HEK293 (cell line): Measurements from ENCODE around the gene COX18.

ENCODE experiments used
- CTCF ChIA-PET: fragments of 350-600 bp; formaldehyde crosslinking; extraction: SDS; loops from one replicate; lab custom pipeline; 2021; ENCODE audit warnings: antibody characterized with exemption; lab: Yijun Ruan, JAX
- POLR2A ChIA-PET: fragments of 300-600 bp; formaldehyde crosslinking; extraction: SDS; loops from one replicate; lab custom pipeline; 2020; ENCODE audit warnings: antibody characterized with exemption, inconsistent platforms; lab: Yijun Ruan, JAX
- H3K27ac ChIP-seq: fragments of 200-500 bp; sonication (Bioruptor generic); 2 replicates; pipeline ENCODE4 v1.5.1; 2014; ENCODE audit warnings: low read depth, low read length, control low read depth, inconsistent platforms; ENCODE audit errors: extremely low read depth
- H3K36me3 ChIP-seq, 2 experiments: fragments of 200-500 bp in 1 of 2; sonication (Bioruptor generic) in 1 of 2; 1 replicate in 1 of 2; 2 replicates in 1 of 2; pipeline ENCODE4 v1.5.1; 2014 to 2017; ENCODE audit warnings: inconsistent platforms in 2 of 2, low read length in 2 of 2; ENCODE audit not compliant: control insufficient read depth in 2 of 2, insufficient read depth in 1 of 2
- H3K4me1 ChIP-seq: fragments of 200-500 bp; sonication (Bioruptor generic); 2 replicates; pipeline ENCODE4 v1.5.1; 2014; ENCODE audit warnings: mild to moderate bottlenecking, low read length, inconsistent platforms; ENCODE audit not compliant: control insufficient read depth, insufficient read depth
- H3K4me3 ChIP-seq: 2 replicates; pipeline ENCODE4 v1.5.1; 2011; ENCODE audit warnings: low read depth, mild to moderate bottlenecking, control low read depth, low read length, moderate library complexity
- H3K9me3 ChIP-seq: fragments of 200-500 bp; sonication (Bioruptor generic); 2 replicates; pipeline ENCODE4 v1.5.1; 2014; ENCODE audit warnings: low read depth, low read length, inconsistent platforms; ENCODE audit not compliant: control insufficient read depth, insufficient read depth
- KLF8 ChIP-seq: fragments of 450-650 bp; formaldehyde crosslinking; IDR thresholded peaks from 2 replicates; pipeline ENCODE4 v1.5.1; 2016; ENCODE audit warnings: missing biosample characterization, missing genetic modification characterization
- MZF1 ChIP-seq: fragments of 450-650 bp; formaldehyde crosslinking; IDR thresholded peaks from 2 replicates; pipeline ENCODE4 v1.5.1; 2017; ENCODE audit warnings: missing biosample characterization, missing genetic modification characterization, borderline replicate concordance
- OSR2 ChIP-seq: fragments of 450-650 bp; formaldehyde crosslinking; IDR thresholded peaks from 2 replicates; pipeline ENCODE4 v1.5.1; 2016; ENCODE audit warnings: missing biosample characterization, missing genetic modification characterization
- SETDB1 ChIP-seq: IDR thresholded peaks from one replicate; pipeline ENCODE4 v1.6.1; 2017; ENCODE audit warnings: mild to moderate bottlenecking, low read length, moderate library complexity, mixed read lengths; ENCODE audit not compliant: insufficient read length
- SP7 ChIP-seq: fragments of 450-650 bp; formaldehyde crosslinking; IDR thresholded peaks from 2 replicates; pipeline ENCODE4 v1.5.1; 2016; ENCODE audit warnings: missing biosample characterization, missing genetic modification characterization
- YY2 ChIP-seq: fragments of 450-650 bp; formaldehyde crosslinking; IDR thresholded peaks from 2 replicates; pipeline ENCODE4 v1.5.1; 2016; ENCODE audit warnings: missing biosample characterization, missing genetic modification characterization
- ZBTB10 ChIP-seq: fragments of 450-650 bp; formaldehyde crosslinking; IDR thresholded peaks from 2 replicates; pipeline ENCODE4 v1.5.1; 2016; ENCODE audit warnings: missing biosample characterization, missing genetic modification characterization
- ZBTB20 ChIP-seq: fragments of 450-650 bp; formaldehyde crosslinking; IDR thresholded peaks from 2 replicates; pipeline ENCODE4 v1.5.1; 2016; ENCODE audit warnings: missing biosample characterization, missing genetic modification characterization
- ZBTB21 ChIP-seq: fragments of 450-650 bp; formaldehyde crosslinking; IDR thresholded peaks from 2 replicates; pipeline ENCODE4 v1.5.1; 2017; ENCODE audit warnings: missing biosample characterization, missing genetic modification characterization
- ZBTB48 ChIP-seq: fragments of 450-650 bp; formaldehyde crosslinking; IDR thresholded peaks from 2 replicates; pipeline ENCODE4 v1.5.1; 2016; ENCODE audit warnings: missing biosample characterization, missing genetic modification characterization
- ZNF121 ChIP-seq: fragments of 450-650 bp; formaldehyde crosslinking; IDR thresholded peaks from 2 replicates; pipeline ENCODE4 v1.5.1; 2016; ENCODE audit warnings: missing biosample characterization, missing genetic modification characterization
- ZNF140 ChIP-seq: fragments of 450-650 bp; formaldehyde crosslinking; IDR thresholded peaks from 2 replicates; pipeline ENCODE4 v1.5.1; 2016; ENCODE audit warnings: missing biosample characterization, missing genetic modification characterization
- ZNF184 ChIP-seq: fragments of 450-650 bp; IDR thresholded peaks from 2 replicates; pipeline ENCODE4 v1.5.1; 2018; ENCODE audit warnings: missing biosample characterization, mild to moderate bottlenecking, missing genetic modification characterization
- ZNF2 ChIP-seq: fragments of 450-650 bp; formaldehyde crosslinking; IDR thresholded peaks from 2 replicates; pipeline ENCODE4 v1.5.1; 2016; ENCODE audit warnings: missing biosample characterization, missing genetic modification characterization
- ZNF248 ChIP-seq: fragments of 450-650 bp; formaldehyde crosslinking; IDR thresholded peaks from 2 replicates; pipeline ENCODE4 v1.5.1; 2017; ENCODE audit warnings: missing biosample characterization, missing genetic modification characterization
- ZNF366 ChIP-seq: fragments of 450-650 bp; formaldehyde crosslinking; conservative IDR thresholded peaks from 2 replicates; pipeline ENCODE4 v1.5.1; 2016; ENCODE audit warnings: missing biosample characterization, missing genetic modification characterization
- ZNF549 ChIP-seq: fragments of 450-650 bp; IDR thresholded peaks from 2 replicates; pipeline ENCODE4 v1.5.1; 2018; ENCODE audit warnings: missing biosample characterization, missing genetic modification characterization, mild to moderate bottlenecking, inconsistent platforms, moderate library complexity
- ZNF555 ChIP-seq: fragments of 450-650 bp; formaldehyde crosslinking; conservative IDR thresholded peaks from 2 replicates; pipeline ENCODE4 v1.5.1; 2017; ENCODE audit warnings: missing biosample characterization, mild to moderate bottlenecking, missing genetic modification characterization, inconsistent platforms
- ZNF654 ChIP-seq: fragments of 450-650 bp; formaldehyde crosslinking; IDR thresholded peaks from 2 replicates; pipeline ENCODE4 v1.5.1; 2016; ENCODE audit warnings: low read depth, missing biosample characterization, missing genetic modification characterization
- ZNF660 ChIP-seq: fragments of 450-650 bp; IDR thresholded peaks from 2 replicates; pipeline ENCODE4 v1.5.1; 2018; ENCODE audit warnings: missing biosample characterization, mild to moderate bottlenecking, missing genetic modification characterization
- ZNF776 ChIP-seq: fragments of 450-650 bp; formaldehyde crosslinking; IDR thresholded peaks from 2 replicates; pipeline ENCODE4 v1.5.0; 2017; ENCODE audit warnings: missing biosample characterization, missing genetic modification characterization, borderline replicate concordance

Gene COX18

DNA sequence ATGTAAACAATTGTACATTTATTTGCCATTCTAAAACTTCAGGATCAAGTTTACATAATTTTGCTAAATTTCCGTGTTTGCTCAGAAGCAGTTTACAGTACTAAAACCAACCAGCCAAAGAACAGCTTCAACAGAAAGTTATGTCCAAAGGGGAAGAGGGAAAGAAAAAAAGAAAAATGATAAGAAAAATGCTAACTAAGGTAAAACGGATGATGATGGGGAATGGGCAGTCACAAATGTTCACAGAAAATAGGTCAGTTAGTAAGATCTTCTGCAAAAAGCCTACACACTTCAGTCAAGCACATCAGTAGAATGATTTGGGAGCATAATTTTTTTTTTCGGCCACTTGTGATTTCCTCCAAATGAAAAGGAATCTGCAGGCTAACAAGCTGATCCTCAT, 6.3 kb upstream of the COX18 start:
- peaks cover 14 to 62% of the 10 kb centered on the region in 2 experiments for H3K36me3 ChIP-seq

DNA sequence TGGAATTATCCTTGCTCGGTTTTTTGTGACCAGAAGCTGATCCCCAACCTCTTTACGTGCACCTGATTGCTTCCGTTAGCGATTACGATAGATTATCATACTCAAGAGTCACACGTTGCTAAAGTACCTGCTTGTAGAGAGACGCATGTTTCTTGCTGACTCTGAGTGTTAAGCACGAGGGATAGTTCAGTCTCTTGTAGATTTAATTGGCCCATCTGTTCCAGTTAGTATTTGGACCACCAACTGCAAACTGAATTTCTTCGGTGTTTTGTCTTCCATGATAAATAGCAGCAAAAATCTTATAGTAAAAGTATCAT, 516 bp upstream of the COX18 start:
- Histone ChIP-seq H3K27ac (peak overlapping the region; percentile 55), H3K9me3 (no peaks in the 10 kb centered on the region), H3K36me3 (peaks cover 2 to 40% of the 10 kb centered on the region in 2 experiments; a peak in 2 of 3 replicates), H3K4me1 (no peaks in the 10 kb centered on the region), H3K4me3 (peak overlapping the region; percentile 17)
- ChIA-PET POLR2A (interaction anchor here (1.7 kb wide), 1 partner anchor 189 kb away, joined by 11 read pairs; the partner anchor contains the start of gene ANKRD17), CTCF (no interaction called here)
- TF ChIP-seq KLF8 (tag by site-specific recombination) = 0 out of 2 replicates have a peak, but pooled peaks have one; percentile 6
- TF ChIP-seq ZNF555 = no peak
- peak; percentile 18; the same call in 1 of the 2 replicates for TF ChIP-seq ZNF366 (tag by site-specific recombination)
- TF ChIP-seq ZNF184 (tag by site-specific recombination) = no peak
- TF ChIP-seq OSR2 (tag by site-specific recombination) = peak; percentile 63; the same call in 1 of the 2 replicates
- 0 out of 2 replicates have a peak, but pooled peaks have one; percentile 14 for TF ChIP-seq ZNF660 (tag by site-specific recombination)
- peak; percentile 68; the same call in 1 of the 2 replicates for TF ChIP-seq MZF1
- TF ChIP-seq ZNF776 (tag by site-specific recombination) = no peak
- TF ChIP-seq ZNF2 (tag by site-specific recombination) = no peak
- no peak for TF ChIP-seq ZNF248 (tag by site-specific recombination)

More for the DNA sequence above, 6.3 kb upstream of the COX18 start:
- H3K27ac ChIP-seq = no peak overlapping the region
- no peak for TF ChIP-seq SETDB1
- TF ChIP-seq ZNF140 (tag by site-specific recombination) = no peak
- no peak for TF ChIP-seq ZNF248 (tag by site-specific recombination)
- no peak for TF ChIP-seq ZNF776 (tag by site-specific recombination)
- no peak for TF ChIP-seq YY2 (tag by site-specific recombination)
- TF ChIP-seq ZNF549 (tag by site-specific recombination) = no peak
- no peak for TF ChIP-seq ZBTB10
- TF ChIP-seq ZBTB21 (tag by site-specific recombination) = no peak
- TF ChIP-seq ZNF654 = no peak
- TF ChIP-seq ZBTB48 (tag by site-specific recombination) = no peak
- no peaks in the 10 kb centered on the region for H3K9me3 ChIP-seq
- no peak overlapping the region for H3K4me3 ChIP-seq
- POLR2A ChIA-PET = no interaction called here
- H3K4me1 ChIP-seq = no peaks in the 10 kb centered on the region
- CTCF ChIA-PET = no interaction called here

GRCh38 chr4:73068491-73069337, 802 bp downstream of the COX18 start:
- Histone ChIP-seq H3K27ac (peak overlapping the region; percentile 81), H3K9me3 (no peaks in the 10 kb centered on the region), H3K4me3 (peak overlapping the region; percentile 73), H3K4me1 (no peaks in the 10 kb centered on the region), H3K36me3 (peaks cover 0 to 43% of the 10 kb centered on the region in 2 experiments; a peak in 2 of 3 replicates)
- TF ChIP-seq SETDB1 = no peak
- TF ChIP-seq ZBTB20 (tag by site-specific recombination) = peak; percentile 54
- TF ChIP-seq ZNF121 (tag by site-specific recombination) = 0 out of 2 replicates have a peak, but pooled peaks have one; percentile 28
- 0 out of 2 replicates have a peak, but pooled peaks have one; percentile 1 for TF ChIP-seq SP7 (tag by site-specific recombination)
- POLR2A ChIA-PET = interaction anchor here (1.7 kb wide), 1 partner anchor 190 kb away, joined by 11 read pairs; the partner anchor contains the start of gene ANKRD17
- CTCF ChIA-PET = interaction anchor here (0.7 kb wide), 1 partner anchor 46 kb away, joined by 8 read pairs; no protein-coding TSS in a partner anchor
